ENCODE measurements around the gene PGM2.

- TF ChIP-seq, protein P1, sequence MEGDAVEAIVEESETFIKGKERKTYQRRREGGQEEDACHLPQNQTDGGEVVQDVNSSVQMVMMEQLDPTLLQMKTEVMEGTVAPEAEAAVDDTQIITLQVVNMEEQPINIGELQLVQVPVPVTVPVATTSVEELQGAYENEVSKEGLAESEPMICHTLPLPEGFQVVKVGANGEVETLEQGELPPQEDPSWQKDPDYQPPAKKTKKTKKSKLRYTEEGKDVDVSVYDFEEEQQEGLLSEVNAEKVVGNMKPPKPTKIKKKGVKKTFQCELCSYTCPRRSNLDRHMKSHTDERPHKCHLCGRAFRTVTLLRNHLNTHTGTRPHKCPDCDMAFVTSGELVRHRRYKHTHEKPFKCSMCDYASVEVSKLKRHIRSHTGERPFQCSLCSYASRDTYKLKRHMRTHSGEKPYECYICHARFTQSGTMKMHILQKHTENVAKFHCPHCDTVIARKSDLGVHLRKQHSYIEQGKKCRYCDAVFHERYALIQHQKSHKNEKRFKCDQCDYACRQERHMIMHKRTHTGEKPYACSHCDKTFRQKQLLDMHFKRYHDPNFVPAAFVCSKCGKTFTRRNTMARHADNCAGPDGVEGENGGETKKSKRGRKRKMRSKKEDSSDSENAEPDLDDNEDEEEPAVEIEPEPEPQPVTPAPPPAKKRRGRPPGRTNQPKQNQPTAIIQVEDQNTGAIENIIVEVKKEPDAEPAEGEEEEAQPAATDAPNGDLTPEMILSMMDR (conservative IDR thresholded peaks at IDR 0.05; ENCODE audit: low read length) = no peak; the same call in 1 of the 2 replicates
- TF ChIP-seq EZH2phosphoT487 (IDR thresholded peaks at IDR 0.05; ENCODE audit: borderline replicate concordance, low read depth, low read length) = no peak
Observed at GRCh38 chr4:37805091-37805490, 21.4 kb upstream of the PGM2 start.

Data from OCI-LY7 (cell line).